HG02981 (cell line): Measurements from ENCODE around the gene APOF.
"Not testable (repeated sequence)": the region's sequence is repeated elsewhere in the genome, so short reads cannot be mapped to it uniquely, and the experiment has no call there.

Experiments used
- ATAC-seq: cut with Tn5 transposase; IDR thresholded peaks from one replicate; pipeline ENCODE4 v1.9.1; 2021; ENCODE audit warnings: mild to moderate bottlenecking, moderate library complexity; ENCODE audit not compliant: unreplicated experiment

APOF gene

DNA sequence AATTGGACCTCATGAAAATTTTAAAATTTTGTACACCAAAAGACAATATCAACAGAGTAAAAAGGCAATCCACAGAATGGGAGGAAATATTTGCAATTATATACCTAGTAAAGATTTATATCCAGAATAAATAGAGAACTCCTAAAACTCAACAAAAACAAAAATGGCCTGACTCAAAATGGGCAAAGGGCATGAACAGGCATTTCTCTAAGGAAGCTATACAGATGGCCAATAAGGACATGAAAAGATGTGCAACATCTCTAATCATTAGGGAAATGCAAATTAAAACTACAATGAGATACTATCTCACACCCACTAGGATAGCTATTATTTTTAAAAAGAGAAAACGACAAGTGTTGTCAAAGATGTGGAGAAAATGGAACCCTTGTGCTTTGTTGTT is 10.9 kb upstream of the APOF start:
- no peak for ATAC-seq

DNA sequence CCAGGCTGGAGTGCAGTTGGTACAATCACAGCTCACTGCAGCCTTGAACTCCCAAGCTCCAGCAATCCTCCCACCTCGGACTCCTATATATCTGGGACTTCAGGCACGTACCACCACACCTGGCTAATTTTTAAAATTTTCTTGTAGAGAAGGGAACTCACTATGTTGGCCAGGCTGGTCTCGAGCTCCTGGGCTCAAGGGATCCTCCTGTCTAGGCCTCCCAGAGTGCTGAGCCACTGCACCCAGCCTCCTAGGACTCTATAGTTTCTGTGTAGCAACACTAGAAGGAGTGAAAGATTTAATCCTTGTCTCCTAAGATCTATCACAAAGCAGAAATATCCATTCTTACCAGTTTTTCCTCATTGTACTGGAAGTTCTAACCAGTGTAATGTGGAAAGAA is 4.3 kb upstream of the APOF start:
- no peak for ATAC-seq

DNA sequence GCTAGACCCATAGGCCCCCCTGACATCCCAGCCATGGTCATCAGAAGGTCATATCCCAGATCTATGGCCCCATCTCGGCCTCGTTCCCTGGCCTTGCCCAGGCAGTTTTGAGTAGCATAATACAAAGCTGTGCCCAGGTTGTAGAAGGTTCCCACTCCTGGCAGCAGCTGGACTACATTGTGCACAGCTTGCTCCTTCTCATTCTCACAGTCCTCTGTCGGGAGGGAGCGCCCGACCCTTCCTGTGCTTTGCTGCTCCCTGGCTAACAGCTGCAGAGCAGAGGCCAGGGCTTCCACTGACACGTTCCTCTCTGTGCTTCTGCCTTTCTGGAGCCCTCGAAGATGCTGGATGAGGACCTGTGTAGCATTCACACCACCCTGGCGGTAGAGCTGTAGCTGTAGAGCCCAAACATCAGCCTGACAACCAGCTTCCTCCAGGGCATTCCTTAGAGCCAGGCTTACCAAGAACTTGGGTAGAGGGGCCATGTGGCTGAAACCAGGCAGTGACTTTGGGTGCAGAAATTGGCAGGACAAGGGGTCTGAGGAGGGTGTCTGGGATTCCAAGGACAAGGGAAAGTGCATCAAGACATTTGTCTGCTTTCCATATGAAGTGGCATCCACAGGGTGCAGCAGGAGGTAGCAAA is 1.0 kb downstream of the APOF start:
- no peak for ATAC-seq

DNA sequence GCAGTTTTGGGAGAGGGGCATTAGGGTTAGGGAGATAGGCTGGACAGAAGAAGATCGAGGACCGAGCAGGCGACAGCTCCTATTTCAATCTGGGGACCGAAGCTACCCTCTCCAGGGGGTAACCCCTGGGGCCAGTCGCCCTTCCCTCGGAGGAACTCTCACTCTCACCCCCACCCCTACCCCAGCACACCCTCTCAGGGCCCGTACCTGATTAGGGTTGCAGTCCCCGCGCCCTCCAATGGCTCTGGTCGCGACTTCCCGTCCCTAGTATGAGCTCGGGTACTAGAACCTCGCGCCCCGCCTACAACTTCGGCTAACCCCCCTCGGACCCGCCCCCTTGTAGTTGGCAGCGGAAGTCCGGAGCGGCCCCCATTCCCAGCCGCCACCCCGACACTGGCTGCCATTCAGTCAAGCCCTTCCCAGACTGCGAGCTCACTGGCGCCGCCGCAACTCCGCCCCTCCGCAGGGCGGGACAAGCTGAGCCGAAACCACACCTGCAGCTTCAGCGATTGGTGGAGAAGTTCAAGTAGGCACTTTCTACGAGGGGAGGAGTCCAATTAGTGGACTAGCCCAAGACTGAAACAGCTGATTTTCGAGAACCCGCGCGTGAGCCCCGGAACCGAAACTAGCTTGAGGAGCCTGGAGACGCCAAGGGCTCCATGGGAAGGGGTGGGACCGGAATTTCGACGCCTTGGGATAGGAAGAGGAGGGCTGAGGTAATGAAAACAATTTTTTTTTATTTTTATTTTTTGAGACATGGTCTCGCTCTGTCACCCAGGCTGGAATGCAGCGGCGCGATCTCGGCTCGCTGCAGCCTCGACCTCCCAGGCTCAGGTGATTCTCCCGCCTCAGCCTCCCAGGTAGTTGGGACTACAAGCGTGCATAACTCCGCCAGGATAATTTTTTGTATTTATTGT is 2.5 kb downstream of the APOF start, which contains the start of gene STAT2:
Gene STAT2, minus strand, starts transcription at position 257 of the 917 bp plus-strand sequence. CDS start 3,536 bp downstream, outside the sequence.
- ATAC-seq = peak; percentile 95

DNA sequence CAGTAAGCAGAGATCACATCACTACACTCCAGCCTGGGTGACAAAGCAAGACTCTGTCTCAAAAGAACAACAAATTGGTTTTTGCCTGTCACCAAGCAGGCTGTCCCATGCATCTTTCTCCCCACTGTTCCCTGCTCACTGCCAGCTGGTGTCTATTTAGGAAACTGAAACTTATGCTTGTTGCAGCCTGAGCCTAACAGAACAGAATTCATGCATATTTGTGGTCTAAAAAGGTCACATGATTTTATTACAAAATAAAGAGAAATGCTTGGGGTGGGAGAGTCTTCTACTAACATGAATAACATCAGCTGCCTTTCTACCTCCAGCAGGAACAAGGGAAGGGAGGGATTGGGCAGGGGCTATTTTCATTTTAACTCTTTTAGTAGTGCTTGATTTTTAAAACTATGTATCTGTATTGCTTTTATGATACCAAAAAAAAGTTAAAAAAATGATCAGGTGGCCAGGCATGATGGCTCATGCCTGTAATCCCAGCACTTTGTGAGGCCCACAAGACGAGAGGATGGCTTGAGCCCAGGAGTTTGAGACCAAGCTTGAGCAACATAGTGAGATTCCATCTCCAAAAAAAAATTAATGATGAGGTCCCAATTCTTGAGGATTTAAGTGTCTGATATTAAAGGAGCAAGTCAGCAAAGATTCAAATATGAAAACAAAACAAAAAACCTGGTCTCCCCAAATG is 3.7 kb downstream of the APOF start:
- ATAC-seq = no peak

DNA sequence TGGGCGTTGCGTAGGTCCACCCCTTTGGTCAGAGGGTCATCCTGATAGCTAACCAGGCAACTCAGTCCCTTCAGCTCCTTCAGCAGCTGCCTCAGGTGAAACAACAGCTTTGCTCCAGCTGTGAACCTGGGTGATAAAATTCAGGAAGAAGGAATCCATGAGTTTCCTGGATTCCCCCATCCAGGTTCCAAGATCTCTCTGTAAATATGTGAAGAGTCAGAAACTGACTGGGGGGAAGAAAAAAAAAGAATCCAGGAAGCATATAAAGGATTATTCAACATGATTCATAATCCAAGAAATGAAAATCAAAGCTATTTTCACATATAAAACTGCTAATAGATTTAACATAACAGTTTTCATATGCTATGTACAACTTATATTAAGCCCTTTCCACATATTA is 11.3 kb downstream of the APOF start:
- no peak for ATAC-seq

DNA sequence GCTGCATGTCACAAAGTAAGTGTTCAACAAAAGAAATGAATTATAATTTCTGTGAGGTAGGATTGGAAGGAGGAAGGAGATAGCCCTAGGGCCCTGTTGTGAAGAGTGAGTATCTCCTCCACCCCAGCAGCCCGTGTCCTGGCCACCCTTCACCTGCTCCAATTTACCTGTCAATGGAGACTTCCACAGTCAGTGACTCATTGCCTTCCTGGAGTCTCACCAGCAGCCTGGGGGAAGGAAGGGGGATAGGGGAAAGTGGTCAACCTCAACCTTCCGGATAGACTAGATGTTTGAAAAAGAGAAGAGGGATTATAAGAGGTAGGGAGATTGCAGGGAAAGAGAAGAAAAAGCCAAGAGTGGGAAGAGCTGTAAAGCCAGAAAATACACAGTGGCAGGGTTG is 12.0 kb downstream of the APOF start:
- ATAC-seq = no peak

DNA sequence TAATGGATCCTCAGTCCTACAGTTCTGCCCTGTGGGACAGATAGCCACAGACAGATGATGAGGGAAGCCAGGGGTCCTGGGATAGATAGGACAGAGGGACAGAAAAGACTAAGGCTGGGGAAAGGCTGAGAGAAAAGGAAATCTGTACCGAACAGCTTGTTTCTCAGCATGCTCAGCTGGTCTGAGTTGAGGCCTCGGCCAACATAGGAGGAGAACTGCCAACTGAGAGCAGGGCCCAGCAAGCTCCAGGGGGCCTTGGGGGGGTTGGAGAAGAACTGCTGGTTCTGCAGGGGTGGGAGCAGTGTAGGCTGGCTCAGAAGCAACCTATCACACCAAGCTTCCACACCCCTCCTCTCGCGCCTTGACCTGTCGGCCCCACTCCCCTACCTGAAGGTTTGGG is 13.9 kb downstream of the APOF start:
- ATAC-seq = no peak

DNA sequence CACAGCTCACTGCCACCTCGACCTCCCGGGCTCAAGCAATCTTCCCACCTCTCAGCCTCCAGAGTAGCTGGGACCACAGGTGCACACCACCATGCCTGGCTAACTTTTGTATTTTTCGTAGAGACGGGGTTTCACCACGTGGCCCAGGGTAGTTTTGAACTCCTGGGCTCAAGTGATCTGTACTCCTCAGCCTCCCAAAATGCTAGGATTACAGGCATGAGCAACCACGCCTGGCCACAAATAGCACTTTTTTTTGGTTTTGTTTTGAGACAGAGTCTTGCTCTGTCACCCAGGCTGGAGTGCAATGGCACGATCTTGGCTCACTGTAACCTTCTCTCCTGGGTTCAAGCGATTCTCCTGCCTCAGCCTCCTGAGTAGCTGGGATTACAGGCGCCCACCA is 15.4 kb downstream of the APOF start:
- ATAC-seq = not testable (repeated sequence)

DNA sequence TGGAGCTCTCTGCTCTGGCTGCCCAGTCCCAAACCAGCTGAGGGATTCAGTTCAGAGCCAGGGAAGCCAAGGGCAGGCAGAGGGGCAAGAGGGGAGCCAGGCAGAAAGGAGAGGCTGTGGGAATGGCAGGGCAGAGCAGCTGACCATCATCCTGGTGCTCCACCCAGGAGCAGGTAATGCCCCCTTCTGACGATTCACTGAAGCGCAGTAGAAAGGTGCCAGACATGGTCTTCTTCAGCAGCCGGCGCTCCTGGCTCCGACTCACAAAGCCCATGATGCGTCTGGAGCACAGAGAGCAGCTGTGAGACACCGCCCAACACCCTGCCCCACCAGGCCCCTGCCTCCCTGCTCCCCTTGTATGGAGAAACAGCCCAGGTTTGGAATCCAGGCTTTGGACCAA is 16.0 kb downstream of the APOF start:
- no peak for ATAC-seq

DNA sequence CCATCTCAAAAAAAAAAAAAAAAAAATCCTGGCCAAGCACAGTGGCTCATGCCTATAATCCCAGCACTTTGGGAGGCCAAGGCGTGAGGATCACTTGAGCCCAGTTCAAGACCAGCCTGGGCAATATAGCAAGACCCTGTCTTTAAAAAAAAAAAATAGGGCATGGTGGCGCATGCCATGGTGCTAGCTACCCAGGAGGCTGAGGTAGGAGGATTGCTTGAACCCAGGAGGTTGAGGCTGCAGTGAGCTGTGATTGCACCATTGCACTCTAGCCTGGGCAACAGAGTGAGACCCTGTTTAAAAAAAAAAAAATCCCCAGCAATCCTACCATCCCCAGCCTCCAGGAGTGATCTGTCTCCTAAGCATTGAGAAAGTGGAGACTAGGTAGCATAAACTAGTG is 20.4 kb downstream of the APOF start:
- not testable (repeated sequence) for ATAC-seq

DNA sequence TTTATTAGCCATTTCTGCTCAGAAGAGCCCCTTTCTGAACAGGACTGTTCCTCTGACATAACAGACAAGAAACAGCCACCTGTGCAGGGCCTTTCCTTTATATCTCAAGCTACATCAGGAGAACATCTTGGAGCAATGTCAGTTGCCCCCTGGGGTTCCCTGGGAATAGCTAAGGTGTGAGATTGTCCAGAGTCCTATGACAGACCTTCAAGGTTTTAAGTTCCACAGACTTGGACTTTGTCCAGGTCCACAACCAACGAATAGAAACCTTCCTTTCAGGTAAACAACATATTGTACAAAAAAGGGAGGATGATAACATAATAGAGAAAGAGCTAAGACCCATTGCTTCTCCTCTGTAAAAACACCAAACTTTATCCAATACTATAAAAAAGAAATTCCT is 21.0 kb downstream of the APOF start:
- ATAC-seq = no peak

DNA sequence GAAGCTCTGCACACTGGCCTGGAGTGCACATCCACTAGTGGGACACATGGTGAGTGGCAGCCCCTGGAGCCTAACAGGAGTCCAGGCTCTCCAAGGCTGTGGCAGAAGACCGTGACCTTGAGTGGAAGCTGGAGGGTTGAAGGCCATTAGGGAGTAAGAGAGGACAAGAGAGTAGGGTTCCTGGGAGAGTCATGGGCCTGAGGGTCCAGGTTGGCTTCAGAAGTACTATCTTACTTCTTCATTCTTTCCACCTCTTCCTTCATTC is 23.6 kb downstream of the APOF start:
- no peak for ATAC-seq

DNA sequence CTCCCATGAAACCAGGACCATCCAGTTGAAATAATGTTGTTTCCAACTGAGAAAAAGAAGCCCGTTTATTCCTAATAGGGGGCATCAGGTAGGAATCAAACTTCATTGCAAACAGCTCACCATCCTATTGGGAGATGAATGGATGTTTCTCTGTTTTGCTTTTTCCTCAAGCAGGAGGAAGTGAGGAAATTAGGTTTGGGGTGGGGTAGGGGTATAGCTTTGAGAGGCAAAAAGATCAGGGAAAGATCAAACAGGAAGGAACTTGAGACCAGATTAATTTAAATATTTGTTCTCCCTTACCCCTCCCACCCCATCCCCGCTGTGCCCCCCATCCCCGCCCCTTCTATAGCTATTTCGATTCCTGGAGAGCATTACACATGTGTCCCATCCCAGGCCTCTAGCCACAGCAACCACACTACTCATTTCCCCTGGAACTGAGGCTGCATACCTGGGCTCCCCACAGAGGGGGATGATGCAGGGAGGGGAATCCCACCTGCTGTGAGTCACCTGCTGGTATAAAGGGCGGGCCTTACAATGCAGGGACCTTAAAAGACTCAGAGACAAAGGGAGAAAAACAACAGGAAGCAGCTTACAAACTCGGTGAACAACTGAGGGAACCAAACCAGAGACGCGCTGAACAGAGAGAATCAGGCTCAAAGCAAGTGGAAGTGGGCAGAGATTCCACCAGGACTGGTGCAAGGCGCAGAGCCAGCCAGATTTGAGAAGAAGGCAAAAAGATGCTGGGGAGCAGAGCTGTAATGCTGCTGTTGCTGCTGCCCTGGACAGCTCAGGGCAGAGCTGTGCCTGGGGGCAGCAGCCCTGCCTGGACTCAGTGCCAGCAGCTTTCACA is 24.1 kb downstream of the APOF start, which contains the start of gene IL23A:
Gene IL23A, plus strand, starts transcription at position 577 of the 850 bp plus-strand sequence. Its CDS starts 161 bp downstream, at position 738.
- peak; percentile 31 for ATAC-seq

DNA sequence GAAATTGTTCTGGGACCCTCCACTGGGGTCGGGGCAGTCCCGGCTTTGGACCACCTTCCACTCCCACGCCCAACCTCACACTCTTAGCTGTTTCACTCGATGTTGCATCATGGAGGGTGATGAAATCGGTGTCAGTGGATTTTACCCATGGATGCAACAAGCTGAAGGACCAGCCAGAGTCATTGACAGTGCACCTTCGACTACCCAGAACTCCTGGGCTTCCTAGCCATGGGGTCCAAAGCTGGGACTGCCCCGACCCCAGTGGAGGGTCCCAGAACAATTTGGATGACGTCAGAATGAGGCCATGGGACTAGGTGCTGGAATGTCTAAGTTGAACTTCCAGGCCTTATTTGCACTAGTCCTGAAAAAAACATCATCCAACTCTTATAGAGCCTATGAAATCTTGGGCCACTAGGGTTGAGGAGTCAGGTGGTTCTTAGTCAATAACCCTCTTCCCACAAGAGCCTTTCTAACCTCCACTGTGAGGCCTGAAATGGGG is 24.9 kb downstream of the APOF start:
- ATAC-seq = no peak

DNA sequence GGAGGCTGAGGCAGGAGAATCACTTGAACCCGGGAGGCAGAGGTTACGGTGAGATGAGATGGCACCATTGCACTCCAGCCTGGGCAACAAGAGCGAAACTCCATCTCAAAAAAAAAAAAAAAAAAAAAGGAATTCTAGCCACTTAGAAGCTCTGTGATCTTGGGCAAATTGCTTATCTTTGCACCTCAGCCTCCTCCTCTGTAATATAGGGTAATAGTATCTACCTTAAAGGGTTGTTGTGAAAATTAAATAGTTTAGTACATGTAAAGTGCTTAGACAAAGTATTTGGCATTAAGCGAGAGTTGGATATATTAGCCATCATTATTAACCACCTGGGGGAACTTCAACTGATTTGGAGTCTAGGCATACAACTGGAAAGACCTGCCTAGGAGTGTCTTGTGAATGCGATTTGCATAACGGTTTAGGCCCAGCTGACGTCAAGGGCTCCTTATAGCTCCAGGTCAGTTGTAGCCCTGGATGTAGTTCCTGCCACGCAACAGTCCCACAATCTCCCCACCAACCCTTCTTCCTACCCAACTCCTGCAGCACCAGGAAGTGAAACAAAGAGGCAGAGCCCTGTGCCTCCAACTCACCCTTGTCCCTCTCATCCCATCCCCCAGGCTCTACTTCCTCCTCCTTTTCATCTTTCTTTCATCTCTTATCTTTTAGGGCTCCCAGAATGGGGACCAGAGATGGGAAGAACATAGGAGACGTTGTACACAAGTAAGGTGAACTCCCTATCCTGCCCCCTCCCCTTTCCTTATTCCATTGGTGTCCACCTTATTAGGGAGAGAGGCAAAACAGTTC is 26.1 kb downstream of the APOF start:
- no peak for ATAC-seq

DNA sequence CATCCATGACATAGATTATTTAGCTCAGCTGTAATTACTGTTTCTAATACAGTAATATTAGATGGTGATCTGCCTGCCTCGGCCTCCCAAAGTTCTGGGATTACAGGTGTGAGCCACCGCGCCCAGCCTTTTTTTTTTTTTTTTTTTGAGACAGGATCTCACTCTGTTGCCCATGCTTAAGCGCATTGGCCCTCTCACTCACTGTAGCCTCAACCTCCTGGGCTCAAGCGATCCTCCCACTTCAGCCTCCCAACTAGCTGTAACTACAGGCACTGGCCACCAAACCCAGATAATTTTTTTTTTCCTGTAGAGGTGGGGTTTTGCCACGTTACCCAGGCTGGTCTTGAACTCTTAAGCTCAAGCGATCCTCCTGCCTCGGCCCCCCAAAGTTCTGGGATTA is 27.1 kb downstream of the APOF start:
- not testable (repeated sequence) for ATAC-seq

DNA sequence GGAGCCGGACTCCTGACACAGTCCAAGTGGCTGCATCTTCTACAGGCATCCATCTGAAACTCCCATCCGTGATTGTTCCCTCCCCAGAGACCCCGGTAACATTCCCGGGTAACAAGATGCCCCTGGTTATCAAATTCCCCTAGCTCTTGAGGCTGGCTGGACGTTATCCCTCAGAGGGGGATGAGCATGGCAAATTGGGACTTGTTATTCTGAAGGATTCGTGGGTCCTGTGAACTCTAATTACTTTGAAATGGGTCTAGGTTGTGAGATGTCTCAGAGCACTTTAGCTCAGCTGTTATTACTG is 28.2 kb downstream of the APOF start:
- ATAC-seq = no peak

DNA sequence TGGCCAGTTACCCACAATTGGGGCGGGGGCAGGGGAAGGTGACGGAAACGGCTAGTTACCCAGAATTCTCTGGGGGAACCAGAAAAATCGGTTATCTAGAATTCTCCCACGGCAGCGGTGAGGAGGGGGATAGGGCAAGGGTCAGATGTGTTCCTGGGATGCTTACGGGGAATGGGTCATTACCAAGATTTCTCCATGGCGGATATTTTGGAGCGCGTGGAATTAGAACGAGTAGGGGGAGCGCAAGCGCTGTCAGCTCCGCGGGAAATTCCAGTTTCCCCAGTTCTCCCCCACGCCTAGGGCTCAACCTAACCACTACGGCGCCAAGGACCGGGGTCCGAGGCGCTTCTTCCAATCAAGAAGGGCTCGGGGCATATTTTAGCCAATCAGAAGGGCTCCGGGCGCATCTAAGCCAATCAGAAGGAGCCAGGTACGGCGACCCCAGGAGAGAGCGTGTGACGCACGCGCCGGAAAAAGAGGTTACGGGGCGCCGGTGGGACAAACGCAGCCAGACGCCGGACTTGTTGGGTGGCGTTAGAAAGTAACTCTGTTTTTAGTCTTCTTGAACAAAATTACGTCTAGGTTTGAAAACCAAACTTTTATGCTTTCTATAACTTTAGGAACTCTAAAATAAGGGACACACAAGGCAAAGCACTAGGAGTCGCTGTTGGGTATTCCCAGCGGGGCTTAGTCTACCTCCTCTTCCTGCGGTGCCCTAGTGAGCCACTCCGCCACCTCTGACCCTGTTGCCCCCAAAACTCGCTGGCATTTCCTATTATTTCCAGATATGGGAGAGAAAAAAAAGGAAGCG is 28.8 kb downstream of the APOF start, which contains the start of gene PAN2:
Gene PAN2, minus strand, starts transcription at position 322 of the 811 bp plus-strand sequence. CDS start 906 bp downstream, outside the sequence.
- ATAC-seq = peak; percentile 93
